ENCODE measurements around the gene DGKD. TPM values are rescaled to one million over a fixed set of nuclear protein-coding genes. Genes with fewer than 3 reads are reported as not detected.

The DGKD gene
- total and polyA plus RNA-seq, 9 of the 15 experiments (the other 6 are each of a cell fraction or from before 2014, with no cell fraction given): 0.52 to 29.5 (median 10.6) TPM

DNA sequence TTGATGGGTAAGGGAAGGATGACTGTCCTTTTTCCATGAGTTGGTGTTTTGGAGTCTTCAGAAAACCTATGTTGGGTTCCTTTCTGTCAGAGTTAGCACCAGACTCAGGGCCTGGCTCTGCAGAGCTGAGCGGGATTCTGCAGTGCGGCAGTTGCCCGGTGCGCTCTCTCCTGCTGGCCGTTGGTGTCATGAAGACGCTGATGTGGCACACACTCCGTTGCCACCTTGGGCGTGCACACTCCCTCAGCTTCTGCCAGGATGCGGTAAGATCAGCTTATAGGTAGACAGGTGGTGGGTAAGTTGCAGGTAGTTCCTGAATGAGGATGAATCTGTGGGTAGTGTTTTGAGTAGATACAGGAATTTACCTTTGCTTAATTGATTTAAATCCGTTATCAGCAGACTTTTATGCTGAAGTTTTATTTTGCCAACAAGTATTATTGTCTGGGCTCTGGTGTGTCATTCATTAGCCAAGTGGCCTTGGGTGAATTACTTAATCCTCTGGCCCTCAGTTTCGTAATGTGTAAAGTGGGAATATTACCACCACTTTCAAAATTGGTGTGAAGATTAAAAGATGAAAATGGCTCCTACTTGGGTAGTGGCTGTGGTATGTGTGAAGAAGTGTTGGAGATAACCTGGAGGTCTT is 26.8 kb downstream of the DGKD start:
- H3K4me1 ChIP-seq (replicated peaks in 1 of 2; ENCODE audit: control insufficient read depth in 2 of 2, insufficient read depth in 2 of 2, low read length in 2 of 2): peaks cover 5 to 10% of the 10 kb centered on the region in 2 experiments; a peak in 4 of 5 replicates
- 87% methylated on average over 9 of the region's 11 CpGs for WGBS (ENCODE audit: insufficient coverage, low coverage, missing lambda C conversion rate)
- 0 out of 3 replicates have a peak, but pooled peaks cover 4% of the 10 kb centered on the region for H3K36me3 ChIP-seq (ENCODE audit: control insufficient read depth, insufficient read depth, low read length)
- no peak overlapping the region for H3K27ac ChIP-seq (ENCODE audit: extremely low read depth, low read depth, low read length)
- BruUV-seq (replicated peaks): no TSS peak
- FAIRE-seq: no peak
- no peak overlapping the region for H3K9ac ChIP-seq (ENCODE audit: insufficient read depth in 1 of 2, low read depth in 2 of 2, low read length in 2 of 2)
- POLR2A ChIA-PET: no interaction called here
- intact Hi-C loops (cut with micrococcal nuclease): loop anchor here (5.0 kb wide), 1 partner anchor 109 kb away; no protein-coding TSS in a partner anchor
- no peak for ATAC-seq
- CTCF ChIA-PET (ENCODE audit: low intra/inter-chr PET ratio): no interaction called here
- H3K4me2 ChIP-seq (ENCODE audit: insufficient read depth, low read length): no peak overlapping the region
- H4K20me1 ChIP-seq (replicated peaks; ENCODE audit: control insufficient read depth, insufficient read depth, low read length): 0 out of 2 replicates have a peak, but pooled peaks cover 5% of the 10 kb centered on the region
- no peak overlapping the region for H3K4me3 ChIP-seq
- no peak overlapping the region for H2AFZ ChIP-seq (ENCODE audit: low read depth, low read length)
- peaks cover 22% of the 10 kb centered on the region for H3K79me2 ChIP-seq (ENCODE audit: control insufficient read depth, insufficient read depth, low read length)
- peaks cover 3% of the 10 kb centered on the region for H3K9me1 ChIP-seq (ENCODE audit: control insufficient read depth, insufficient read depth, low read length)
- no peak for DNase-seq (ENCODE audit: extremely low read depth in 1 of 4, low spot score in 3 of 4)
- no peaks in the 10 kb centered on the region for H3K9me3 ChIP-seq (replicated peaks; ENCODE audit: control insufficient read depth, insufficient read depth, low read depth, low read length)
- no peaks in the 10 kb centered on the region for H3K27me3 ChIP-seq (ENCODE audit: control insufficient read depth in 2 of 2, insufficient read depth in 2 of 2, low read length in 2 of 2)
- in situ Hi-C loops (cut with MboI): no loop called here
- TF ChIP-seq NR4A1 (CRISPR knock-in tag; IDR thresholded peaks at IDR 0.05) (no peak), NR4A1 (tag; IDR thresholded peaks at IDR 0.05) (no peak), MTA3 (IDR thresholded peaks at IDR 0.05; ENCODE audit: borderline replicate concordance) (no peak), LEF1 (IDR thresholded peaks at IDR 0.05) (no peak), POLR3G (IDR thresholded peaks at IDR 0.05; ENCODE audit: extremely low read depth, insufficient read length, insufficient replicate concordance) (no peak), SETDB1 (IDR thresholded peaks at IDR 0.05; ENCODE audit: low read length) (no peak), MTA2 (IDR thresholded peaks at IDR 0.05; ENCODE audit: low read depth) (no peak), ZNF766 (CRISPR knock-in tag; conservative IDR thresholded peaks at IDR 0.05) (no peak), MBD2 (IDR thresholded peaks at IDR 0.05; ENCODE audit: borderline replicate concordance, low read depth) (no peak), MCM3 (IDR thresholded peaks at IDR 0.05) (no peak), YY1 (IDR thresholded peaks at IDR 0.05; ENCODE audit: borderline replicate concordance in 1 of 3, control insufficient read depth in 1 of 3, extremely low read depth in 1 of 3, insufficient read depth in 3 of 3, insufficient read length in 1 of 3, insufficient replicate concordance in 2 of 3, low read depth in 1 of 3, low read length in 2 of 3) (no peak)
- TF ChIP-seq, protein P1, sequence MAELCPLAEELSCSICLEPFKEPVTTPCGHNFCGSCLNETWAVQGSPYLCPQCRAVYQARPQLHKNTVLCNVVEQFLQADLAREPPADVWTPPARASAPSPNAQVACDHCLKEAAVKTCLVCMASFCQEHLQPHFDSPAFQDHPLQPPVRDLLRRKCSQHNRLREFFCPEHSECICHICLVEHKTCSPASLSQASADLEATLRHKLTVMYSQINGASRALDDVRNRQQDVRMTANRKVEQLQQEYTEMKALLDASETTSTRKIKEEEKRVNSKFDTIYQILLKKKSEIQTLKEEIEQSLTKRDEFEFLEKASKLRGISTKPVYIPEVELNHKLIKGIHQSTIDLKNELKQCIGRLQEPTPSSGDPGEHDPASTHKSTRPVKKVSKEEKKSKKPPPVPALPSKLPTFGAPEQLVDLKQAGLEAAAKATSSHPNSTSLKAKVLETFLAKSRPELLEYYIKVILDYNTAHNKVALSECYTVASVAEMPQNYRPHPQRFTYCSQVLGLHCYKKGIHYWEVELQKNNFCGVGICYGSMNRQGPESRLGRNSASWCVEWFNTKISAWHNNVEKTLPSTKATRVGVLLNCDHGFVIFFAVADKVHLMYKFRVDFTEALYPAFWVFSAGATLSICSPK (IDR thresholded peaks at IDR 0.05; ENCODE audit: borderline replicate concordance): no peak
- TF ChIP-seq, protein P2, sequence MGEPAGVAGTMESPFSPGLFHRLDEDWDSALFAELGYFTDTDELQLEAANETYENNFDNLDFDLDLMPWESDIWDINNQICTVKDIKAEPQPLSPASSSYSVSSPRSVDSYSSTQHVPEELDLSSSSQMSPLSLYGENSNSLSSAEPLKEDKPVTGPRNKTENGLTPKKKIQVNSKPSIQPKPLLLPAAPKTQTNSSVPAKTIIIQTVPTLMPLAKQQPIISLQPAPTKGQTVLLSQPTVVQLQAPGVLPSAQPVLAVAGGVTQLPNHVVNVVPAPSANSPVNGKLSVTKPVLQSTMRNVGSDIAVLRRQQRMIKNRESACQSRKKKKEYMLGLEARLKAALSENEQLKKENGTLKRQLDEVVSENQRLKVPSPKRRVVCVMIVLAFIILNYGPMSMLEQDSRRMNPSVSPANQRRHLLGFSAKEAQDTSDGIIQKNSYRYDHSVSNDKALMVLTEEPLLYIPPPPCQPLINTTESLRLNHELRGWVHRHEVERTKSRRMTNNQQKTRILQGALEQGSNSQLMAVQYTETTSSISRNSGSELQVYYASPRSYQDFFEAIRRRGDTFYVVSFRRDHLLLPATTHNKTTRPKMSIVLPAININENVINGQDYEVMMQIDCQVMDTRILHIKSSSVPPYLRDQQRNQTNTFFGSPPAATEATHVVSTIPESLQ (CRISPR knock-in tag; IDR thresholded peaks at IDR 0.05): no peak
- TF ChIP-seq, protein P3, sequence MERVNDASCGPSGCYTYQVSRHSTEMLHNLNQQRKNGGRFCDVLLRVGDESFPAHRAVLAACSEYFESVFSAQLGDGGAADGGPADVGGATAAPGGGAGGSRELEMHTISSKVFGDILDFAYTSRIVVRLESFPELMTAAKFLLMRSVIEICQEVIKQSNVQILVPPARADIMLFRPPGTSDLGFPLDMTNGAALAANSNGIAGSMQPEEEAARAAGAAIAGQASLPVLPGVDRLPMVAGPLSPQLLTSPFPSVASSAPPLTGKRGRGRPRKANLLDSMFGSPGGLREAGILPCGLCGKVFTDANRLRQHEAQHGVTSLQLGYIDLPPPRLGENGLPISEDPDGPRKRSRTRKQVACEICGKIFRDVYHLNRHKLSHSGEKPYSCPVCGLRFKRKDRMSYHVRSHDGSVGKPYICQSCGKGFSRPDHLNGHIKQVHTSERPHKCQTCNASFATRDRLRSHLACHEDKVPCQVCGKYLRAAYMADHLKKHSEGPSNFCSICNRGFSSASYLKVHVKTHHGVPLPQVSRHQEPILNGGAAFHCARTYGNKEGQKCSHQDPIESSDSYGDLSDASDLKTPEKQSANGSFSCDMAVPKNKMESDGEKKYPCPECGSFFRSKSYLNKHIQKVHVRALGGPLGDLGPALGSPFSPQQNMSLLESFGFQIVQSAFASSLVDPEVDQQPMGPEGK (CRISPR knock-in tag; IDR thresholded peaks at IDR 0.05; ENCODE audit: borderline replicate concordance): no peak
